Liver (tissue), 3 donors: Measurements from ENCODE around the gene ACKR2.

ENCODE experiments used
- CTCF ChIP-seq: fragments of 150-350 bp; IDR thresholded peaks from 2 replicates; pipeline ENCODE4 v1.5.1; 2017; ENCODE audit warnings: improper control_type of control experiment, low read depth, low read length; ENCODE audit not compliant: missing input control
- JUND ChIP-seq, 2 donors: IDR thresholded peaks; 2 replicates each; pipeline ENCODE4 v1.6.1; 2016; ENCODE audit warnings: antibody characterized with exemption in 2 of 2
- MAX ChIP-seq: IDR thresholded peaks from 2 replicates; pipeline ENCODE4 v1.6.1; 2016; ENCODE audit warnings: antibody characterized with exemption
- NR2F2 ChIP-seq: IDR thresholded peaks from 2 replicates; pipeline ENCODE4 v1.6.1; 2016; ENCODE audit warnings: antibody characterized with exemption
- RAD21 ChIP-seq, 2 donors: IDR thresholded peaks; 2 replicates each; pipeline ENCODE4 v1.6.1; 2016; ENCODE audit warnings: antibody characterized with exemption in 2 of 2, mild to moderate bottlenecking in 2 of 2
- REST ChIP-seq: IDR thresholded peaks from 2 replicates; pipeline ENCODE4 v1.6.1; 2016; ENCODE audit warnings: antibody characterized with exemption, mild to moderate bottlenecking
- TAF1 ChIP-seq: conservative IDR thresholded peaks from 2 replicates; pipeline ENCODE4 v1.6.1; 2016; ENCODE audit warnings: antibody characterized with exemption, mild to moderate bottlenecking
- YY1 ChIP-seq: IDR thresholded peaks from 2 replicates; pipeline ENCODE4 v1.6.1; 2016; ENCODE audit warnings: antibody characterized with exemption, mild to moderate bottlenecking
- ZBTB33 ChIP-seq: IDR thresholded peaks from 2 replicates; pipeline ENCODE4 v1.6.1; 2016; ENCODE audit warnings: antibody characterized with exemption
- donor health status: healthy.
- donor health status: healthy.

GRCh38 chr3:42898896-42899675 lies 89.8 kb downstream of the ACKR2 start:
- TF ChIP-seq RAD21 (IDR thresholded peaks at IDR 0.05) (no peak), YY1 (no peak), CTCF (no peak), ZBTB33 (no peak), JUND (IDR thresholded peaks at IDR 0.05) (no peak), TAF1 (no peak), REST (no peak), MAX (no peak), NR2F2 (no peak)
